DOHH2 (cell line): ENCODE measurements around the gene CYLD.

Experiments
- EZH2phosphoT487 ChIP-seq: fragments of 200-600 bp; sonication (generic); IDR thresholded peaks from 2 replicates; pipeline ENCODE4 v1.6.1; 2017; ENCODE audit warnings: borderline replicate concordance, mild to moderate bottlenecking, antibody characterized with exemption, low read length, moderate library complexity, mixed read lengths
- TF ChIP-seq, protein P1 (sequence below): fragments of 200-600 bp; sonication (generic); IDR thresholded peaks from one replicate; pipeline ENCODE4 v1.5.1; 2014; ENCODE audit warnings: antibody characterized with exemption, mild to moderate bottlenecking, low read depth, low read length; ENCODE audit not compliant: poor library complexity, severe bottlenecking

DNA sequence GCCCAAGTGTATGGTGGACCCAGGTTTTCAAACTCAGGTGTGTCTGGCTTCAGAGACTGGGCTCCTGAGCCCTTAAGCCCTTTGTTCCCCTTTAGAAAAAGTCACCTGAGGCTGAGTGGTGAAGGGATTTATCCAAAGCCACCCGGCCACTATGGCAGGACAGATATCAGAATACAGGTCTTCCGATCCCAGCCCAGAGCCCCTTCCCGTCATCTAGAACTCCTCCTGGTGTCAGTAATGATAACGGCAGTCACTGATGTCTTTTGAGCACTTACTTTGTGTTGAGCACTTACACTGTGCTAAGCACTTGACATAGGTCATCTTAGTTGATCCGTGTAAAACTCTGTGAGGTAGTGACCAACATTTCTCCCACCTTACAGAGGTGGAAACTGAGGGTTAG is 31.9 kb upstream of the CYLD start:
- TF ChIP-seq, protein P1, sequence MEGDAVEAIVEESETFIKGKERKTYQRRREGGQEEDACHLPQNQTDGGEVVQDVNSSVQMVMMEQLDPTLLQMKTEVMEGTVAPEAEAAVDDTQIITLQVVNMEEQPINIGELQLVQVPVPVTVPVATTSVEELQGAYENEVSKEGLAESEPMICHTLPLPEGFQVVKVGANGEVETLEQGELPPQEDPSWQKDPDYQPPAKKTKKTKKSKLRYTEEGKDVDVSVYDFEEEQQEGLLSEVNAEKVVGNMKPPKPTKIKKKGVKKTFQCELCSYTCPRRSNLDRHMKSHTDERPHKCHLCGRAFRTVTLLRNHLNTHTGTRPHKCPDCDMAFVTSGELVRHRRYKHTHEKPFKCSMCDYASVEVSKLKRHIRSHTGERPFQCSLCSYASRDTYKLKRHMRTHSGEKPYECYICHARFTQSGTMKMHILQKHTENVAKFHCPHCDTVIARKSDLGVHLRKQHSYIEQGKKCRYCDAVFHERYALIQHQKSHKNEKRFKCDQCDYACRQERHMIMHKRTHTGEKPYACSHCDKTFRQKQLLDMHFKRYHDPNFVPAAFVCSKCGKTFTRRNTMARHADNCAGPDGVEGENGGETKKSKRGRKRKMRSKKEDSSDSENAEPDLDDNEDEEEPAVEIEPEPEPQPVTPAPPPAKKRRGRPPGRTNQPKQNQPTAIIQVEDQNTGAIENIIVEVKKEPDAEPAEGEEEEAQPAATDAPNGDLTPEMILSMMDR: no peak
- no peak for TF ChIP-seq EZH2phosphoT487
